Measurements from ENCODE around the gene MRPS27.

DNA sequence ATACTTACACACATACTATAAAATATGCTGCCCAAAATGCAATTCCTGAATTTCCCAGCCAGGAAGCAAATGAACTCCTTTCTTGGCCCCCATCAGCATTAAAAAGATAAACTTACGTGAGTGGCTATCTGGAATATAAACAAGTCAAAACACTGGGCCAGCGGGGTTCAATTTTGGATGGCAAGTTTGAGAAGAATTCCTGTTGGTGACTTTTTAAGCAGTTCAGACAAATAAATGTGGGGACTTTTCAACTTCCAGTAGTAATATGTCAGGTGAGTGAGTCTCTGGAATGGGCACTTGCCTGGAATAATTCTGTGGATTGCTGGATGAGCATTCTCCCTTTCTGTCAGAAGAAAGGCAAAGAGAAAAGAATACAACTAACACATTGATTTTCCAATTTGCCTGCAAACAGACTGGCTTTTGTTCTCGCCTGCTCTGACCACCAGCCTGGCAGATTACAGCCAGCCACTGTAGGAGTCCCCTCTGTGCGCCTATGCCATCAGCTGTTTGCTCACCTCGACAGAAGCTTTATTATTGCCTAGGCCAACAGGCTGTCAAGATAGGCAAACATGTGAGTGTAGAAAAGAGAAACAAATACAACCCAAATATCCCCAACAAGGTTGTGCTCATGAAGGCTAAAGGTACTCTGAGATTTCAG is 78.6 kb downstream of the MRPS27 start:
- TF ChIP-seq CTCF (IDR thresholded peaks at IDR 0.05; ENCODE audit: low read depth, low read length, poor library complexity, severe bottlenecking) (no peak), EZH2phosphoT487 (IDR thresholded peaks at IDR 0.05; ENCODE audit: borderline replicate concordance, low read length) (no peak)

Measured in DOHH2 (cell line).